HepG2 (cell line): Measurements from ENCODE around the gene ARFGEF2. TPM values are rescaled to one million over a fixed set of nuclear protein-coding genes. Genes with fewer than 3 reads are reported as not detected.

Experiments
- AKAP8 ChIP-seq: sonication (generic); formaldehyde crosslinking; IDR thresholded peaks from 2 replicates; pipeline ENCODE4 v1.5.1; 2020; ENCODE audit warnings: mild to moderate bottlenecking, missing genetic modification reagents
- KAT8 ChIP-seq: IDR thresholded peaks from 2 replicates; pipeline ENCODE4 v1.6.1; 2016; ENCODE audit warnings: missing genetic modification reagents, missing compliant biosample characterization
- KDM6A ChIP-seq: IDR thresholded peaks from 2 replicates; pipeline ENCODE4 v1.6.1; 2016; ENCODE audit warnings: low read depth
- MED1 ChIP-seq: sonication (generic); formaldehyde crosslinking; IDR thresholded peaks from 2 replicates; pipeline ENCODE4 v1.4.0; 2020; ENCODE audit warnings: missing genetic modification reagents
- NFKB2 ChIP-seq: sonication (generic); formaldehyde crosslinking; IDR thresholded peaks from 2 replicates; pipeline ENCODE4 v1.4.0; 2020; ENCODE audit warnings: missing genetic modification reagents, borderline replicate concordance
- NR3C1 ChIP-seq: sonication (generic); formaldehyde crosslinking; IDR thresholded peaks from 2 replicates; pipeline ENCODE4 v1.4.0; 2020; ENCODE audit warnings: missing genetic modification reagents
- SNRNP70 ChIP-seq: fragments of 200-400 bp; formaldehyde crosslinking; IDR thresholded peaks from 2 replicates; pipeline ENCODE4 v1.6.1; 2017; ENCODE audit warnings: mild to moderate bottlenecking, low read depth, low read length, moderate library complexity
- SYNCRIP ChIP-seq: fragments of 200-400 bp; formaldehyde crosslinking; IDR thresholded peaks from 2 replicates; pipeline ENCODE4 v1.6.1; 2018; ENCODE audit warnings: mild to moderate bottlenecking, low read depth, low read length; ENCODE audit not compliant: insufficient read depth
- TBL1XR1 ChIP-seq: fragments of 150-350 bp; IDR thresholded peaks from 2 replicates; pipeline ENCODE4 v1.6.1; 2014; ENCODE audit warnings: borderline replicate concordance, low read length; ENCODE audit not compliant: partially characterized antibody
- TEF ChIP-seq: sonication (generic); formaldehyde crosslinking; IDR thresholded peaks from 2 replicates; pipeline ENCODE4 v1.5.0; 2020; ENCODE audit warnings: missing genetic modification reagents
- ZBTB38 ChIP-seq: sonication (generic); formaldehyde crosslinking; IDR thresholded peaks from 2 replicates; pipeline ENCODE4 v1.5.1; 2020; ENCODE audit warnings: mild to moderate bottlenecking, missing genetic modification reagents
- ZEB1 ChIP-seq: IDR thresholded peaks from 2 replicates; pipeline ENCODE4 v1.6.1; 2012; ENCODE audit warnings: mild to moderate bottlenecking, low read depth, inconsistent platforms; ENCODE audit not compliant: insufficient replicate concordance
- ZMAT5 ChIP-seq: sonication (generic); formaldehyde crosslinking; IDR thresholded peaks from 2 replicates; pipeline ENCODE4 v1.5.0; 2020; ENCODE audit warnings: mild to moderate bottlenecking, low read depth, missing genetic modification reagents, borderline replicate concordance
- ZNF121 ChIP-seq: sonication (generic); formaldehyde crosslinking; IDR thresholded peaks from 2 replicates; pipeline ENCODE4 v1.5.0; 2020; ENCODE audit warnings: mild to moderate bottlenecking, missing genetic modification reagents
- ZNF713 ChIP-seq: sonication (generic); formaldehyde crosslinking; IDR thresholded peaks from 2 replicates; pipeline ENCODE4 v1.4.0; 2020; ENCODE audit warnings: mild to moderate bottlenecking, missing genetic modification reagents
- ZNF878 ChIP-seq: sonication (generic); formaldehyde crosslinking; IDR thresholded peaks from 2 replicates; pipeline ENCODE4 v1.8.1; 2023; ENCODE audit warnings: mild to moderate bottlenecking, missing genetic modification reagents, moderate library complexity
- polyA plus RNA-seq, 8 experiments: library from polyadenylated mRNA; depleted of rRNA in 3 of 8; stranded (reverse) in 7 of 8; unstranded in 1 of 8; fragments of >200 nt; fragmentation: Illumina TruSeq in 4 of 8; extraction: Trizol in 4 of 8; gene quantifications; 2 replicates each; pipeline versions ENCODE4 v1.2.1 to v1.2.3, GENCODE V29; 2011 to 2016; ENCODE audit warnings: low read depth in 4 of 8, missing spikeins in 1 of 8, mixed read lengths in 1 of 8; ENCODE audit not compliant: insufficient read depth in 1 of 8
- total RNA-seq, 5 experiments: library from RNA; depleted of rRNA; stranded (reverse); fragments of >200 nt; fragmentation: Illumina TruSeq; extraction: Trizol; gene quantifications; 2 replicates each; pipeline ENCODE4 v1.2.3, GENCODE V29; 2016; ENCODE audit warnings: low read depth in 1 of 5
- TF ChIP-seq, protein P1 (sequence below): IDR thresholded peaks from 2 replicates; pipeline ENCODE4 v1.6.1; 2012; ENCODE audit warnings: low read length, improper control_type of control experiment
- TF ChIP-seq, protein P2 (sequence below): sonication (generic); formaldehyde crosslinking; IDR thresholded peaks from 2 replicates; pipeline ENCODE4 v1.4.0; 2020; ENCODE audit warnings: missing genetic modification reagents
- TF ChIP-seq, protein P3 (sequence below): sonication (generic); formaldehyde crosslinking; IDR thresholded peaks from 2 replicates; pipeline ENCODE4 v1.5.0; 2020; ENCODE audit warnings: missing genetic modification reagents
- TF ChIP-seq, protein P4 (sequence below): sonication (generic); formaldehyde crosslinking; IDR thresholded peaks from 2 replicates; pipeline ENCODE4 v1.4.0; 2020; ENCODE audit warnings: mild to moderate bottlenecking, missing genetic modification reagents

Gene ARFGEF2
- total and polyA plus RNA-seq, 2 of the 13 experiments (the other 11 are each of a cell fraction or from before 2014, with no cell fraction given) = 44.0 to 60.8 TPM

GRCh38 chr20:48919882-48920526, 1.5 kb upstream of the ARFGEF2 start (continued):
- TF ChIP-seq, protein P1, sequence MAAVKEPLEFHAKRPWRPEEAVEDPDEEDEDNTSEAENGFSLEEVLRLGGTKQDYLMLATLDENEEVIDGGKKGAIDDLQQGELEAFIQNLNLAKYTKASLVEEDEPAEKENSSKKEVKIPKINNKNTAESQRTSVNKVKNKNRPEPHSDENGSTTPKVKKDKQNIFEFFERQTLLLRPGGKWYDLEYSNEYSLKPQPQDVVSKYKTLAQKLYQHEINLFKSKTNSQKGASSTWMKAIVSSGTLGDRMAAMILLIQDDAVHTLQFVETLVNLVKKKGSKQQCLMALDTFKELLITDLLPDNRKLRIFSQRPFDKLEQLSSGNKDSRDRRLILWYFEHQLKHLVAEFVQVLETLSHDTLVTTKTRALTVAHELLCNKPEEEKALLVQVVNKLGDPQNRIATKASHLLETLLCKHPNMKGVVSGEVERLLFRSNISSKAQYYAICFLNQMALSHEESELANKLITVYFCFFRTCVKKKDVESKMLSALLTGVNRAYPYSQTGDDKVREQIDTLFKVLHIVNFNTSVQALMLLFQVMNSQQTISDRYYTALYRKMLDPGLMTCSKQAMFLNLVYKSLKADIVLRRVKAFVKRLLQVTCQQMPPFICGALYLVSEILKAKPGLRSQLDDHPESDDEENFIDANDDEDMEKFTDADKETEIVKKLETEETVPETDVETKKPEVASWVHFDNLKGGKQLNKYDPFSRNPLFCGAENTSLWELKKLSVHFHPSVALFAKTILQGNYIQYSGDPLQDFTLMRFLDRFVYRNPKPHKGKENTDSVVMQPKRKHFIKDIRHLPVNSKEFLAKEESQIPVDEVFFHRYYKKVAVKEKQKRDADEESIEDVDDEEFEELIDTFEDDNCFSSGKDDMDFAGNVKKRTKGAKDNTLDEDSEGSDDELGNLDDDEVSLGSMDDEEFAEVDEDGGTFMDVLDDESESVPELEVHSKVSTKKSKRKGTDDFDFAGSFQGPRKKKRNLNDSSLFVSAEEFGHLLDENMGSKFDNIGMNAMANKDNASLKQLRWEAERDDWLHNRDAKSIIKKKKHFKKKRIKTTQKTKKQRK = no peak
- TF ChIP-seq, protein P2, sequence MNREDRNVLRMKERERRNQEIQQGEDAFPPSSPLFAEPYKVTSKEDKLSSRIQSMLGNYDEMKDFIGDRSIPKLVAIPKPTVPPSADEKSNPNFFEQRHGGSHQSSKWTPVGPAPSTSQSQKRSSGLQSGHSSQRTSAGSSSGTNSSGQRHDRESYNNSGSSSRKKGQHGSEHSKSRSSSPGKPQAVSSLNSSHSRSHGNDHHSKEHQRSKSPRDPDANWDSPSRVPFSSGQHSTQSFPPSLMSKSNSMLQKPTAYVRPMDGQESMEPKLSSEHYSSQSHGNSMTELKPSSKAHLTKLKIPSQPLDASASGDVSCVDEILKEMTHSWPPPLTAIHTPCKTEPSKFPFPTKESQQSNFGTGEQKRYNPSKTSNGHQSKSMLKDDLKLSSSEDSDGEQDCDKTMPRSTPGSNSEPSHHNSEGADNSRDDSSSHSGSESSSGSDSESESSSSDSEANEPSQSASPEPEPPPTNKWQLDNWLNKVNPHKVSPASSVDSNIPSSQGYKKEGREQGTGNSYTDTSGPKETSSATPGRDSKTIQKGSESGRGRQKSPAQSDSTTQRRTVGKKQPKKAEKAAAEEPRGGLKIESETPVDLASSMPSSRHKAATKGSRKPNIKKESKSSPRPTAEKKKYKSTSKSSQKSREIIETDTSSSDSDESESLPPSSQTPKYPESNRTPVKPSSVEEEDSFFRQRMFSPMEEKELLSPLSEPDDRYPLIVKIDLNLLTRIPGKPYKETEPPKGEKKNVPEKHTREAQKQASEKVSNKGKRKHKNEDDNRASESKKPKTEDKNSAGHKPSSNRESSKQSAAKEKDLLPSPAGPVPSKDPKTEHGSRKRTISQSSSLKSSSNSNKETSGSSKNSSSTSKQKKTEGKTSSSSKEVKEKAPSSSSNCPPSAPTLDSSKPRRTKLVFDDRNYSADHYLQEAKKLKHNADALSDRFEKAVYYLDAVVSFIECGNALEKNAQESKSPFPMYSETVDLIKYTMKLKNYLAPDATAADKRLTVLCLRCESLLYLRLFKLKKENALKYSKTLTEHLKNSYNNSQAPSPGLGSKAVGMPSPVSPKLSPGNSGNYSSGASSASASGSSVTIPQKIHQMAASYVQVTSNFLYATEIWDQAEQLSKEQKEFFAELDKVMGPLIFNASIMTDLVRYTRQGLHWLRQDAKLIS = no peak
- peak; percentile 70 for TF ChIP-seq AKAP8 (CRISPR knock-in tag)
- peak; percentile 54 for TF ChIP-seq ZNF878 (CRISPR knock-in tag)
- TF ChIP-seq TEF (CRISPR knock-in tag) = no peak
- TF ChIP-seq KAT8 = peak; percentile 85
- no peak for TF ChIP-seq ZMAT5 (CRISPR knock-in tag)
- no peak for TF ChIP-seq NR3C1
- peak; percentile 91 for TF ChIP-seq MED1
- peak; percentile 71; the same call in 1 of the 2 replicates for TF ChIP-seq NFKB2 (CRISPR knock-in tag)
- no peak for TF ChIP-seq SNRNP70
- TF ChIP-seq, protein P3, sequence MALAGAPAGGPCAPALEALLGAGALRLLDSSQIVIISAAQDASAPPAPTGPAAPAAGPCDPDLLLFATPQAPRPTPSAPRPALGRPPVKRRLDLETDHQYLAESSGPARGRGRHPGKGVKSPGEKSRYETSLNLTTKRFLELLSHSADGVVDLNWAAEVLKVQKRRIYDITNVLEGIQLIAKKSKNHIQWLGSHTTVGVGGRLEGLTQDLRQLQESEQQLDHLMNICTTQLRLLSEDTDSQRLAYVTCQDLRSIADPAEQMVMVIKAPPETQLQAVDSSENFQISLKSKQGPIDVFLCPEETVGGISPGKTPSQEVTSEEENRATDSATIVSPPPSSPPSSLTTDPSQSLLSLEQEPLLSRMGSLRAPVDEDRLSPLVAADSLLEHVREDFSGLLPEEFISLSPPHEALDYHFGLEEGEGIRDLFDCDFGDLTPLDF = no peak
- TF ChIP-seq ZNF713 (CRISPR knock-in tag) = peak; percentile 94; the same call in 1 of the 2 replicates
- TF ChIP-seq KDM6A = peak; percentile 77
- TF ChIP-seq, protein P4, sequence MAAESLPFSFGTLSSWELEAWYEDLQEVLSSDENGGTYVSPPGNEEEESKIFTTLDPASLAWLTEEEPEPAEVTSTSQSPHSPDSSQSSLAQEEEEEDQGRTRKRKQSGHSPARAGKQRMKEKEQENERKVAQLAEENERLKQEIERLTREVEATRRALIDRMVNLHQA = no peak
- no peak for TF ChIP-seq ZNF121 (CRISPR knock-in tag)
- peak; percentile 36; the same call in 1 of the 2 replicates for TF ChIP-seq ZBTB38
- no peak for TF ChIP-seq SYNCRIP
- peak; percentile 97 for TF ChIP-seq TBL1XR1
- no peak for TF ChIP-seq ZEB1
